KMS-11 (cell line): ENCODE data around the gene DNAH11.
A peak's percentile ranks its signal among the peaks of the same experiment; 100 is the strongest.

ENCODE experiments used
- H2AFZ ChIP-seq: fragments of 200-600 bp; sonication (generic); 2 replicates; pipeline ENCODE4 v1.6.1; 2016; ENCODE audit warnings: antibody characterized with exemption, mixed run types, low read depth
- H3K27ac ChIP-seq: fragments of 200-600 bp; sonication (generic); 2 replicates; pipeline ENCODE4 v1.6.1; 2016; ENCODE audit warnings: mild to moderate bottlenecking, mixed run types
- H3K27me3 ChIP-seq: fragments of 200-600 bp; sonication (generic); 2 replicates; pipeline ENCODE4 v1.6.1; 2017; ENCODE audit warnings: mild to moderate bottlenecking, low read depth, mixed run types, moderate library complexity; ENCODE audit not compliant: insufficient read depth
- H3K36me3 ChIP-seq: fragments of 200-600 bp; sonication (generic); 2 replicates; pipeline ENCODE4 v1.6.1; 2017; ENCODE audit warnings: mild to moderate bottlenecking, mixed run types; ENCODE audit not compliant: insufficient read depth
- H3K4me1 ChIP-seq: fragments of 200-600 bp; sonication (generic); 2 replicates; pipeline ENCODE4 v1.6.1; 2016; ENCODE audit warnings: mild to moderate bottlenecking, low read depth, mixed run types; ENCODE audit not compliant: poor library complexity, severe bottlenecking
- H3K4me2 ChIP-seq: fragments of 200-600 bp; sonication (generic); 2 replicates; pipeline ENCODE4 v1.7.0; 2016; ENCODE audit warnings: mild to moderate bottlenecking, mixed run types
- H3K4me3 ChIP-seq: fragments of 200-600 bp; sonication (generic); IDR thresholded peaks from 2 replicates; pipeline ENCODE4 v1.6.1; 2017; ENCODE audit warnings: low read depth, low read length, mixed read lengths; ENCODE audit not compliant: insufficient read depth
- H3K79me2 ChIP-seq: fragments of 200-600 bp; sonication (generic); 2 replicates; pipeline ENCODE4 v1.6.1; 2016; ENCODE audit warnings: low read depth, mixed run types; ENCODE audit not compliant: insufficient read depth
- H3K9ac ChIP-seq: fragments of 200-600 bp; sonication (generic); 2 replicates; pipeline ENCODE4 v1.6.1; 2016; ENCODE audit warnings: mild to moderate bottlenecking, mixed run types
- H4K20me1 ChIP-seq: fragments of 200-600 bp; sonication (generic); 2 replicates; pipeline ENCODE4 v1.6.1; 2016; ENCODE audit warnings: mild to moderate bottlenecking, mixed run types; ENCODE audit not compliant: insufficient read depth
- CTCF ChIP-seq: fragments of 200-600 bp; sonication (generic); conservative IDR thresholded peaks from 2 replicates; pipeline ENCODE4 v1.6.1; 2017; ENCODE audit warnings: low read depth, mild to moderate bottlenecking, antibody characterized with exemption, low read length, moderate library complexity, mixed read lengths

The DNAH11 gene

GRCh38 chr7:21620054-21620453 lies 77.2 kb downstream of the DNAH11 start:
- Histone ChIP-seq H3K36me3 (no peaks in the 10 kb centered on the region), H3K4me2 (no peak overlapping the region), H3K27ac (no peak overlapping the region), H3K4me1 (no peaks in the 10 kb centered on the region), H3K9ac (no peak overlapping the region), H3K4me3 (no peak overlapping the region), H3K27me3 (no peaks in the 10 kb centered on the region), H4K20me1 (no peaks in the 10 kb centered on the region), H3K79me2 (no peaks in the 10 kb centered on the region), H2AFZ (no peak overlapping the region)
- TF ChIP-seq CTCF, result no peak

- TF ChIP-seq CTCF, result no peak
- H3K4me1 ChIP-seq, result no peaks in the 10 kb centered on the region
- H2AFZ ChIP-seq, result no peak overlapping the region
- H3K27ac ChIP-seq, result no peak overlapping the region
- no peak overlapping the region for H3K4me3 ChIP-seq
- no peak overlapping the region for H3K4me2 ChIP-seq
- no peaks in the 10 kb centered on the region for H4K20me1 ChIP-seq
- H3K27me3 ChIP-seq, result no peaks in the 10 kb centered on the region
- no peaks in the 10 kb centered on the region for H3K36me3 ChIP-seq
- H3K9ac ChIP-seq, result no peak overlapping the region
- H3K79me2 ChIP-seq, result no peaks in the 10 kb centered on the region
Observed at GRCh38 chr7:21624320-21624719, 81.5 kb downstream of the DNAH11 start.

GRCh38 chr7:21636694-21637093 lies 93.9 kb downstream of the DNAH11 start:
- peak overlapping the region; percentile 38; the same call in 1 of the 2 replicates for H2AFZ ChIP-seq
- no peaks in the 10 kb centered on the region for H3K79me2 ChIP-seq
- H3K9ac ChIP-seq, result no peak overlapping the region
- no peak overlapping the region for H3K27ac ChIP-seq
- H3K4me3 ChIP-seq, result no peak overlapping the region
- no peaks in the 10 kb centered on the region for H4K20me1 ChIP-seq
- no peaks in the 10 kb centered on the region for H3K36me3 ChIP-seq
- peak overlapping the region; percentile 5; the same call in 1 of the 2 replicates for H3K4me2 ChIP-seq
- no peak for TF ChIP-seq CTCF
- no peaks in the 10 kb centered on the region for H3K27me3 ChIP-seq
- H3K4me1 ChIP-seq, result peaks cover 5% of the 10 kb centered on the region

GRCh38 chr7:21639206-21639868 lies 96.5 kb downstream of the DNAH11 start:
- no peak for TF ChIP-seq CTCF
- Histone ChIP-seq H3K36me3 (no peaks in the 10 kb centered on the region), H3K79me2 (no peaks in the 10 kb centered on the region), H3K27me3 (no peaks in the 10 kb centered on the region), H4K20me1 (no peaks in the 10 kb centered on the region), H2AFZ (no peak overlapping the region), H3K27ac (no peak overlapping the region), H3K4me1 (peaks cover 5% of the 10 kb centered on the region), H3K4me2 (no peak overlapping the region), H3K9ac (no peak overlapping the region), H3K4me3 (no peak overlapping the region)
